Mesendoderm (in vitro differentiated cells): ENCODE data around the gene NXN.
A peak's percentile ranks its signal among the peaks of the same experiment; 100 is the strongest.
"Not testable (repeated sequence)": the region's sequence is repeated elsewhere in the genome, so short reads cannot be mapped to it uniquely, and the experiment has no call there.

Experiments used
- DNase-seq: peaks from one replicate; pipeline ENCODE4 v3.0.0; 2013
- H2AK5ac ChIP-seq: 2 replicates; pipeline ENCODE4 v1.6.1; 2013; ENCODE audit warnings: low read length, inconsistent platforms
- H2BK120ac ChIP-seq: 2 replicates; pipeline ENCODE4 v1.6.1; 2013; ENCODE audit warnings: low read depth, mild to moderate bottlenecking, low read length, moderate library complexity, mixed read lengths
- H2BK15ac ChIP-seq: replicated peaks from 2 replicates; pipeline ENCODE4 v1.6.1; 2013; ENCODE audit warnings: low read depth, mild to moderate bottlenecking, moderate library complexity
- H2BK5ac ChIP-seq: 2 replicates; pipeline ENCODE4 v1.6.1; 2013; ENCODE audit warnings: low read length, inconsistent platforms
- H3K18ac ChIP-seq: 2 replicates; pipeline ENCODE4 v1.6.1; 2013; ENCODE audit warnings: mild to moderate bottlenecking, low read length, mixed read lengths
- H3K23ac ChIP-seq: one replicate; pipeline ENCODE4 v1.6.1; 2013; ENCODE audit warnings: low read length
- H3K27ac ChIP-seq: 2 replicates; pipeline ENCODE4 v1.5.1; 2013; ENCODE audit warnings: low read depth, mild to moderate bottlenecking, inconsistent platforms, low read length, moderate library complexity
- H3K27me3 ChIP-seq: 2 replicates; pipeline ENCODE4 v1.6.1; 2013; ENCODE audit warnings: low read length, control low read depth, mild to moderate bottlenecking, inconsistent platforms; ENCODE audit not compliant: insufficient read depth, poor library complexity
- H3K36me3 ChIP-seq: 2 replicates; pipeline ENCODE4 v1.6.1; 2013; ENCODE audit warnings: low read length, inconsistent platforms; ENCODE audit not compliant: control insufficient read depth, insufficient read depth
- H3K4ac ChIP-seq: one replicate; pipeline ENCODE4 v1.6.1; 2013; ENCODE audit warnings: low read depth, mild to moderate bottlenecking, low read length, moderate library complexity
- H3K4me1 ChIP-seq: 2 replicates; pipeline ENCODE4 v1.6.1; 2013; ENCODE audit warnings: low read depth, low read length, inconsistent platforms; ENCODE audit not compliant: control insufficient read depth
- H3K4me2 ChIP-seq: 2 replicates; pipeline ENCODE4 v1.6.1; 2013; ENCODE audit warnings: low read length
- H3K4me3 ChIP-seq: 2 replicates; pipeline ENCODE4 v1.5.1; 2013; ENCODE audit warnings: mild to moderate bottlenecking, low read length
- H3K56ac ChIP-seq: one replicate; pipeline ENCODE4 v1.6.1; 2013; ENCODE audit warnings: low read length
- H3K79me1 ChIP-seq: 2 replicates; pipeline ENCODE4 v1.6.1; 2013; ENCODE audit warnings: low read length, inconsistent platforms
- H3K79me2 ChIP-seq: 2 replicates; pipeline ENCODE4 v1.6.1; 2013; ENCODE audit warnings: mild to moderate bottlenecking, low read length; ENCODE audit not compliant: control insufficient read depth, insufficient read depth
- H3K9ac ChIP-seq: 2 replicates; pipeline ENCODE4 v1.6.1; 2013; ENCODE audit warnings: low read length, inconsistent platforms
- H4K5ac ChIP-seq: one replicate; pipeline ENCODE4 v1.6.1; 2013; ENCODE audit warnings: low read length
- H4K8ac ChIP-seq: one replicate; pipeline ENCODE4 v1.6.1; 2013; ENCODE audit warnings: low read depth, mild to moderate bottlenecking, control low read depth, low read length, moderate library complexity
- WGBS: extraction: QIAGEN DNeasy Blood & Tissue Kit; methylation state at CpG from one replicate; pipeline ENCODE4 v1.1.7; 2013; ENCODE audit warnings: low lambda C conversion rate, missing lambda C conversion rate; ENCODE audit not compliant: insufficient coverage; ENCODE audit errors: extremely low coverage; 5-methylcytosine and 5-hydroxymethylcytosine counted together

The NXN gene

DNA sequence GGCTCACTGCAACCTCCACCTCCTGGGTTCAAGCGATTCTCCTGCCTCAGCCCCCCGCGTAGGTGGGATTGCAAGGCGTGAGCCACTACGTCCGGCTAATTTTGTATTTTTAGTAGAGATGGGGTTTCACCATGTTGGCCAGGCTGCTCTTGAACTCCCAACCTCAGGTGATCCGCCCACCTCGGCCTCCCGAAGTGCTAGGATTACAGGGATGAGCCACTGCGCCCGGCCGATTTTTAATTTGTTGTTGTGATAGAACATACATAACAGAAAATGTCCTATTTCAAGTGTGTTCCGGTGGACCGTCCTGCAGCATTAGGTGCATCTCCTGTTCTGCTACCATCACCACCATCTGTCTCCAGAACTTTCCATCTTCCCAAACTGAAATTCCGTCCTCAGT, 55.3 kb downstream of the NXN start:
- H2BK120ac ChIP-seq, H3K4me3 ChIP-seq, DNase-seq, H3K36me3 ChIP-seq, H3K4me2 ChIP-seq, H4K5ac ChIP-seq, H2BK5ac ChIP-seq, H2AK5ac ChIP-seq, H3K4ac ChIP-seq, H4K8ac ChIP-seq, H3K18ac ChIP-seq, H2BK15ac ChIP-seq, H3K9ac ChIP-seq, H3K27me3 ChIP-seq, H3K23ac ChIP-seq: not testable (repeated sequence)
- peaks cover 79% of the 10 kb centered on the region for H3K79me2 ChIP-seq
- H3K56ac ChIP-seq = peak overlapping the region; percentile 22
- H3K4me1 ChIP-seq = peaks cover 26% of the 10 kb centered on the region
- peak overlapping the region; percentile 4 for H3K27ac ChIP-seq
- no CpG with 5 or more reads among the region's 15 CpGs for WGBS
- H3K79me1 ChIP-seq = peaks cover 24% of the 10 kb centered on the region

DNA sequence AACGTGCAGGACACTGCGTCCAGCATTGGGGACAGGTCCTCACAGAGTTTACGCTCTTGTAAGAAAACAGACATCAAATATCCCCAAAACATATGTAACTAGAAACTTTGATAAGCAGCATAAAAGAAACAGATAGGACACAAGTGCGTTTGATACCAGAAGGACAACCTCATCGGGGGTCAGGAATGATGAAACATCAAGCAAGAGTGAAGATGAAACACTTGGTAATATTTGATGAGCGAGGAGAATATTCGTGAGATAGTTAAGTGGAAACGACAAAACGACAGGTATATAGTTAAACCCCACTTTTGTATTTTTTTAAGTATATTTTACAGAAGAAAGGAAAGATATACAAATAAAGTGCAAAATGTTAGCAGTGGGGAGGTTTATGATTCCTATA, 55.9 kb downstream of the NXN start:
- Histone ChIP-seq H3K27me3 (no peaks in the 10 kb centered on the region), H4K8ac (no peak overlapping the region), H4K5ac (no peak overlapping the region), H3K4me2 (no peak overlapping the region), H2BK5ac (no peak overlapping the region), H2AK5ac (no peak overlapping the region), H3K36me3 (peaks cover 2% of the 10 kb centered on the region), H2BK120ac (no peak overlapping the region), H3K27ac (no peak overlapping the region), H3K4ac (no peak overlapping the region), H3K18ac (no peak overlapping the region), H3K4me1 (peaks cover 23% of the 10 kb centered on the region), H3K4me3 (no peak overlapping the region), H2BK15ac (no peak overlapping the region), H3K56ac (no peak overlapping the region), H3K9ac (no peak overlapping the region), H3K23ac (no peak overlapping the region), H3K79me1 (peaks cover 23% of the 10 kb centered on the region), H3K79me2 (peaks cover 80% of the 10 kb centered on the region)
- no peak for DNase-seq
- WGBS = 100% methylated on average over 1 of the region's 9 CpGs

DNA sequence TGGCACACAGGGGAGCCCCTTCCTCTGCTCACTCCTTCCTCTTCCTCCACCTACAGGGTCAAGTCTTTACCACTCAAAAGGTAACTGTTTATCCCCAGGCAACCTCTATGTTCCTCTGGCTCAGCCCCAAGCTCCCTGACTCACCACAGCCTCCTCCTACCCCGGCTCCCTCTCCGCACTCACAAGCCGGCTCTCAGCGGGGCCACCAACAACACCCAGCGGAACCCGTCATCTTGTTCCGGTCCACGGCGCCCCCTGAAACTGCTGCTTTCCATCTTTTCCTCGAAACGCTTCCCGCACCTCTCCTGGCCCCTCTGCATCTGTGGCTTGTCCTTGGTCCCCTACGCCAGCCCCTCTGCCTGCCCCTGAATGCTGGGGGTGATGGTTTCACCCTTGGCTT, 58.4 kb downstream of the NXN start:
- no peak overlapping the region for H2BK15ac ChIP-seq
- no peak overlapping the region for H2BK5ac ChIP-seq
- DNase-seq = no peak
- no peaks in the 10 kb centered on the region for H3K27me3 ChIP-seq
- peaks cover 25% of the 10 kb centered on the region for H3K79me1 ChIP-seq
- H3K79me2 ChIP-seq = peaks cover 84% of the 10 kb centered on the region
- no peak overlapping the region for H3K27ac ChIP-seq
- peaks cover 13% of the 10 kb centered on the region for H3K4me1 ChIP-seq
- H3K4ac ChIP-seq = no peak overlapping the region
- no peak overlapping the region for H3K9ac ChIP-seq
- H4K5ac ChIP-seq = no peak overlapping the region
- H3K36me3 ChIP-seq = peaks cover 2% of the 10 kb centered on the region
- no peak overlapping the region for H3K23ac ChIP-seq
- no peak overlapping the region for H2BK120ac ChIP-seq
- WGBS = no CpG with 5 or more reads among the region's 13 CpGs
- H2AK5ac ChIP-seq = no peak overlapping the region
- H3K18ac ChIP-seq = no peak overlapping the region
- no peak overlapping the region for H4K8ac ChIP-seq
- H3K56ac ChIP-seq = no peak overlapping the region
- no peak overlapping the region for H3K4me2 ChIP-seq
- H3K4me3 ChIP-seq = no peak overlapping the region

- peaks cover 87% of the 10 kb centered on the region for H3K79me2 ChIP-seq
- WGBS = no CpG with 5 or more reads among the region's 16 CpGs
- peaks cover 26% of the 10 kb centered on the region for H3K79me1 ChIP-seq
- no peak overlapping the region for H3K4ac ChIP-seq
- no peak overlapping the region for H3K4me3 ChIP-seq
- H3K9ac ChIP-seq = no peak overlapping the region
- H3K23ac ChIP-seq = no peak overlapping the region
- H3K36me3 ChIP-seq = peaks cover 2% of the 10 kb centered on the region
- peaks cover 12% of the 10 kb centered on the region for H3K4me1 ChIP-seq
- H4K8ac ChIP-seq = no peak overlapping the region
- H3K56ac ChIP-seq = peak overlapping the region; percentile 44
- H2BK5ac ChIP-seq = no peak overlapping the region
- no peak overlapping the region for H3K4me2 ChIP-seq
- no peak overlapping the region for H3K18ac ChIP-seq
- no peak overlapping the region for H2BK15ac ChIP-seq
- H2AK5ac ChIP-seq = no peak overlapping the region
- no peaks in the 10 kb centered on the region for H3K27me3 ChIP-seq
- no peak overlapping the region for H3K27ac ChIP-seq
- no peak overlapping the region for H4K5ac ChIP-seq
- DNase-seq = no peak
- H2BK120ac ChIP-seq = no peak overlapping the region
These were observed 59.4 kb downstream of the NXN start for GRCh38 chr17:920190-920589.

DNA sequence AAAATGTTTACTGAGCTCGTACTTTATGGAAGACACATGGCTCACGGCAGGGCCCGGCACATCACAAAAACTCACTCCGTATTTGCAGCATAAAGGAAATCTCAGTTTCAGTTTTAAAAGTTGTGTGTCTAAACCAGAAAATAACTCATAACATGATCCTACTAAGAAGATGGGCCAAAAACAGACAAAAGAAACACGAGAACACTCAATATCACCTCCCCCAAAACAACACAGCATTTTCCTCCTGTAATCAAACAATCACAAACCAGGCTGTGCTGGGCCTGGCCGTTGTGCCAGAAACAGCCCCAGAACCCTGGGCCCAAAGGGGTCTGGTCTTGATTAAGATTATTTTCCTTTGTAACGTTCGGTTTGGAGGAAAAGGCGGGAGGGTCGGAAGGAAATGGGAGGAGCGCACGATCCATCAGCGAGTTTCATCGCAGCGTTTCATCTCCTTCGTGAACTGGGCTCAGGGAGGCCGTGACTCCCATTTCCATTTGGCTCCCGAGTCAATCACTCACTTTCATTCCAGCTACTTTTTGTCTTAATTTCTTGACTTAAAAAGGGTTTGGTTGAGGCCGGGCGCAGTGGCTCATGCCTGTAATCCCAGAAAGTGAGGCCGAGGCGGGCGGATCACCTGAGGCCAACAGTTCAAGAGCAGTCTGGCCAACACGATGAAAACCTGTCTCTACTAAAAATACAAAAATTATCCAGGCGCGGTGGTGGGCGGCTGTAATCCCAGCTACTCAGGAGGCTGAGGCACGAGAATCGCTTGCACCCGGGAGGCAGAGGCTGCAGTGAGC, 61.4 kb downstream of the NXN start:
- DNase-seq = no peak

GRCh38 chr17:917391-917811, 62.2 kb downstream of the NXN start:
- no peak for DNase-seq
- H3K27ac ChIP-seq = no peak overlapping the region
- no peak overlapping the region for H2AK5ac ChIP-seq
- peaks cover 77% of the 10 kb centered on the region for H3K79me2 ChIP-seq
- H3K4ac ChIP-seq = no peak overlapping the region
- H3K56ac ChIP-seq = no peak overlapping the region
- no peak overlapping the region for H3K18ac ChIP-seq
- no peak overlapping the region for H2BK120ac ChIP-seq
- no peak overlapping the region for H2BK15ac ChIP-seq
- H2BK5ac ChIP-seq = no peak overlapping the region
- H3K23ac ChIP-seq = no peak overlapping the region
- no peak overlapping the region for H3K4me3 ChIP-seq
- peaks cover 27% of the 10 kb centered on the region for H3K79me1 ChIP-seq
- H3K9ac ChIP-seq = no peak overlapping the region
- H4K8ac ChIP-seq = no peak overlapping the region
- no peaks in the 10 kb centered on the region for H3K36me3 ChIP-seq
- no peaks in the 10 kb centered on the region for H3K27me3 ChIP-seq
- peaks cover 3% of the 10 kb centered on the region for H3K4me1 ChIP-seq
- WGBS = no CpG with 5 or more reads among the region's 19 CpGs
- H3K4me2 ChIP-seq = no peak overlapping the region
- no peak overlapping the region for H4K5ac ChIP-seq

More for the DNA sequence above, 61.4 kb downstream of the NXN start:
- no peak overlapping the region for H3K4me2 ChIP-seq
- no peak overlapping the region for H2BK120ac ChIP-seq
- H4K8ac ChIP-seq = no peak overlapping the region
- no peak overlapping the region for H2BK15ac ChIP-seq
- peak overlapping the region; percentile 62 for H3K56ac ChIP-seq
- no peaks in the 10 kb centered on the region for H3K27me3 ChIP-seq
- no peak overlapping the region for H2BK5ac ChIP-seq
- no peak overlapping the region for H3K27ac ChIP-seq
- peaks cover 31% of the 10 kb centered on the region for H3K79me1 ChIP-seq
- peaks cover 2% of the 10 kb centered on the region for H3K36me3 ChIP-seq
- H3K18ac ChIP-seq = no peak overlapping the region
- H3K79me2 ChIP-seq = peaks cover 81% of the 10 kb centered on the region
- peaks cover 3% of the 10 kb centered on the region for H3K4me1 ChIP-seq
- no peak overlapping the region for H3K23ac ChIP-seq
- H4K5ac ChIP-seq = no peak overlapping the region
- no peak overlapping the region for H3K4ac ChIP-seq
- WGBS = no CpG with 5 or more reads among the region's 30 CpGs
- H3K4me3 ChIP-seq = no peak overlapping the region
- H2AK5ac ChIP-seq = no peak overlapping the region
- H3K9ac ChIP-seq = no peak overlapping the region
